PC-9 (cell line): ENCODE results near the gene GRB14. TPM values are rescaled to one million over a fixed set of nuclear protein-coding genes. Genes with fewer than 3 reads are reported as not detected.

Experiments
- BruUV-seq: library from RNA; stranded (reverse); fragments of 400-500 nt; replicated peaks from 2 replicates; lab custom pipeline; 2021; lab: Mats Ljungman, UMichigan
- CTCF ChIA-PET: fragments of 300-600 bp; sonication (Branson Sonifier 250); formaldehyde crosslinking; loops from one replicate; lab custom pipeline; 2022; ENCODE audit warnings: antibody characterized with exemption; lab: Charles Lee
- POLR2A ChIA-PET: fragments of 300-600 bp; sonication (Branson Sonifier 250); formaldehyde crosslinking; loops from one replicate; lab custom pipeline; 2022; ENCODE audit warnings: antibody characterized with exemption; ENCODE audit not compliant: unreplicated experiment; lab: Charles Lee
- DNase-seq, 2 experiments: peaks; one replicate each; pipeline versions ENCODE4 v3.0.0 to v3.0.0-alpha.2; 2015 to 2022; ENCODE audit warnings: mixed read lengths in 1 of 2
- H2AFZ ChIP-seq: fragments of 200-600 bp; sonication (generic); 2 replicates; pipeline ENCODE4 v1.8.1; 2017; ENCODE audit warnings: antibody characterized with exemption
- H3F3A ChIP-seq: fragments of 200-600 bp; sonication (generic); 2 replicates; pipeline ENCODE4 v1.8.1; 2017; ENCODE audit warnings: antibody characterized with exemption, mild to moderate bottlenecking, low read depth; ENCODE audit not compliant: insufficient read depth
- H3K27ac ChIP-seq: fragments of 200-600 bp; sonication (generic); 2 replicates; pipeline ENCODE4 v1.6.1; 2016; ENCODE audit warnings: mixed run types
- H3K27me3 ChIP-seq: fragments of 200-600 bp; sonication (generic); 2 replicates; pipeline ENCODE4 v1.6.1; 2016; ENCODE audit warnings: low read depth, mixed run types; ENCODE audit not compliant: insufficient read depth
- H3K36me3 ChIP-seq: fragments of 200-600 bp; sonication (generic); 2 replicates; pipeline ENCODE4 v1.6.1; 2016; ENCODE audit warnings: low read depth, mixed run types
- H3K4me1 ChIP-seq: fragments of 200-600 bp; sonication (generic); replicated peaks from 2 replicates; pipeline ENCODE4 v1.6.1; 2016; ENCODE audit warnings: mixed run types; ENCODE audit not compliant: insufficient read depth
- H3K4me2 ChIP-seq: fragments of 200-600 bp; sonication (generic); 2 replicates; pipeline ENCODE4 v1.6.1; 2017; ENCODE audit warnings: mixed run types
- H3K4me3 ChIP-seq: fragments of 200-600 bp; sonication (generic); 2 replicates; pipeline ENCODE4 v1.6.1; 2016; ENCODE audit warnings: mixed run types
- H3K79me2 ChIP-seq: fragments of 200-600 bp; sonication (generic); 2 replicates; pipeline ENCODE4 v1.6.1; 2017; ENCODE audit warnings: low read depth, mixed run types
- H3K9me2 ChIP-seq: fragments of 200-600 bp; sonication (generic); 2 replicates; pipeline ENCODE4 v1.8.1; 2017; ENCODE audit warnings: mild to moderate bottlenecking; ENCODE audit not compliant: insufficient read depth
- H3K9me3 ChIP-seq: fragments of 200-600 bp; sonication (generic); 2 replicates; pipeline ENCODE4 v1.8.1; 2016; ENCODE audit warnings: low read depth; ENCODE audit not compliant: insufficient read depth
- H4K20me1 ChIP-seq: fragments of 200-600 bp; sonication (generic); 2 replicates; pipeline ENCODE4 v1.8.1; 2017; ENCODE audit not compliant: insufficient read depth
- EZH2 ChIP-seq: fragments of 200-600 bp; sonication (generic); IDR thresholded peaks from 2 replicates; pipeline ENCODE4 v1.8.0; 2017; ENCODE audit warnings: antibody characterized with exemption, low read depth
- intact Hi-C: fragments of 100-400 bp; cut with micrococcal nuclease; formaldehyde crosslinking; loops from one replicate; pipeline ENCODE4 v1.10.0; 2022; ENCODE audit not compliant: unreplicated experiment
- total RNA-seq: library from RNA; stranded (reverse); gene quantifications from 2 replicates; pipeline ENCODE4 v1.2.3, GENCODE V29; 2021
- TF ChIP-seq, protein P1 (sequence below): fragments of 200-600 bp; sonication (generic); conservative IDR thresholded peaks from 2 replicates; pipeline ENCODE4 v1.6.1; 2017; ENCODE audit warnings: mixed run types, antibody characterized with exemption, mild to moderate bottlenecking, moderate library complexity

The GRB14 gene
- total RNA-seq, 1 experiment from 2014 or later, result 3.4 TPM

DNA sequence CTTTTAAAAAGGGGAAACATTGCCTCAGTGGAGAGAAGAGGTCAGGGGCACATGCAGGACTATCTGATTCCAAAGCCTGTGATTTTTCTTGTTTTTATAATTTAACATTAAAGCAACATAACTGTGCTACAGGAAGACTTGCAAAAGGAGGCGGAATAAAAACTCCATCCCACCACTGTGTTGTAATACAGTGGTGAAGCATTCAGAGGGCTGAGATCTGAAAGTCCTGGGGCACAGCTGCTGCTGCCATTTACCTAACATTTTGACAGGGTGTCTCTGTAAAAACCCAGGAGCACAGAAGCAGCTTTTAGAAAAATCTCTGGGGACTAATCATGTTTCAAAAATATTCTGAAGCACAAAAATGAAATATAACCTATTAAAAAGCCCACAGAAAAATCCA is 97.6 kb downstream of the GRB14 start:
- no peak for DNase-seq
- ChIA-PET POLR2A (no interaction called here), CTCF (no interaction called here)
- Histone ChIP-seq H3K79me2 (no peaks in the 10 kb centered on the region), H3K4me3 (no peak overlapping the region), H3F3A (no peaks in the 10 kb centered on the region), H2AFZ (no peak overlapping the region), H3K9me3 (no peaks in the 10 kb centered on the region), H4K20me1 (no peaks in the 10 kb centered on the region), H3K27me3 (no peaks in the 10 kb centered on the region), H3K4me1 (no peaks in the 10 kb centered on the region), H3K36me3 (no peaks in the 10 kb centered on the region), H3K4me2 (no peak overlapping the region), H3K27ac (no peak overlapping the region), H3K9me2 (no peaks in the 10 kb centered on the region)
- BruUV-seq, result no TSS peak
- TF ChIP-seq, protein P1, sequence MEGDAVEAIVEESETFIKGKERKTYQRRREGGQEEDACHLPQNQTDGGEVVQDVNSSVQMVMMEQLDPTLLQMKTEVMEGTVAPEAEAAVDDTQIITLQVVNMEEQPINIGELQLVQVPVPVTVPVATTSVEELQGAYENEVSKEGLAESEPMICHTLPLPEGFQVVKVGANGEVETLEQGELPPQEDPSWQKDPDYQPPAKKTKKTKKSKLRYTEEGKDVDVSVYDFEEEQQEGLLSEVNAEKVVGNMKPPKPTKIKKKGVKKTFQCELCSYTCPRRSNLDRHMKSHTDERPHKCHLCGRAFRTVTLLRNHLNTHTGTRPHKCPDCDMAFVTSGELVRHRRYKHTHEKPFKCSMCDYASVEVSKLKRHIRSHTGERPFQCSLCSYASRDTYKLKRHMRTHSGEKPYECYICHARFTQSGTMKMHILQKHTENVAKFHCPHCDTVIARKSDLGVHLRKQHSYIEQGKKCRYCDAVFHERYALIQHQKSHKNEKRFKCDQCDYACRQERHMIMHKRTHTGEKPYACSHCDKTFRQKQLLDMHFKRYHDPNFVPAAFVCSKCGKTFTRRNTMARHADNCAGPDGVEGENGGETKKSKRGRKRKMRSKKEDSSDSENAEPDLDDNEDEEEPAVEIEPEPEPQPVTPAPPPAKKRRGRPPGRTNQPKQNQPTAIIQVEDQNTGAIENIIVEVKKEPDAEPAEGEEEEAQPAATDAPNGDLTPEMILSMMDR, result no peak
- no peak for TF ChIP-seq EZH2
- intact Hi-C loops, result no loop called here

DNA sequence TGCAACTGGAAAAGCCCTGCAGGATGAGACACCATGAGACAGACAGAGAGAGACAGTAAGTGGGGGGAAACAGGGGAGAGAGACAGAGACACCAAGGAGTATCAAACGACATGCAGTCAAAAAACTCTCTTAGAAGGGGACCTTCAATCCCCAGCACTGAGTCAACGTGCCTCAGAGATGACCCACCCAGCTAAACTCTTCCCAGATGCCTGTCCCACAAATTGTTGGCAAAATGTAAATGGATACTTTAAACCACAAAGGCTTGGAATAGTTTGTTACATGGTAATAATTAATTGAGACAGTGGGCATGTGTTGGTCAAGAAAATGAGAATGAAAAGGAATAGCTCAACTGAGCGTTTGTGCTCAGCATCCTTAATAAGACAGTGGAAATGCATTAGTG is 98.3 kb downstream of the GRB14 start:
- Histone ChIP-seq H3K4me3 (no peak overlapping the region), H3K4me1 (no peaks in the 10 kb centered on the region), H3K27ac (no peak overlapping the region), H2AFZ (no peak overlapping the region), H3K9me3 (no peaks in the 10 kb centered on the region), H3K36me3 (no peaks in the 10 kb centered on the region), H3K27me3 (no peaks in the 10 kb centered on the region), H3F3A (no peaks in the 10 kb centered on the region), H3K4me2 (no peak overlapping the region), H3K9me2 (no peaks in the 10 kb centered on the region), H4K20me1 (no peaks in the 10 kb centered on the region), H3K79me2 (no peaks in the 10 kb centered on the region)
- intact Hi-C loops, result no loop called here
- ChIA-PET CTCF (interaction anchor here (0.7 kb wide), 1 partner anchor 116 kb away, joined by 3 read pairs; no protein-coding TSS in a partner anchor), POLR2A (no interaction called here)
- no peak for DNase-seq
- TF ChIP-seq, protein P1, result no peak
- TF ChIP-seq EZH2, result no peak
- BruUV-seq, result no TSS peak

DNA sequence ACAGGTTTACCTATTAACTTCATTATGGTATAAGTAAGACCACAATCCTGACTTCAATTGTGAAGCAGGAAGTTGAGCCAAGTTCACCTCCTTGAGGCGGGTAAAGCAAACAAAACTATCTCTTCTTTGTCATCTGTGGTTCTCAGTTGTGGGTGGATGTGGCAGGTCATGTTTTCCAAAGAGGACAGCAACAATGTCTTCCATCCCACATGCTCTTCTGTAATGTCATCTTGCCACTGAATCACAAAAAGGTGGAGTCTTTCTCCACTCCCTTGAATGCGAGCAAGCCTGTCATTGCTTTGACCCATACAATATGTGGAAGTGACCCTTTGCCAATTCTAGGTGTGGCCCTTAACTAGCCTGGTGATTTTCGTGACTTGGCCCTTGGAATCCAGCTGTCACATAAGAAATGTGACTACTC is 98.7 kb downstream of the GRB14 start:
- no peaks in the 10 kb centered on the region for H3K4me1 ChIP-seq

More for the DNA sequence above, 98.7 kb downstream of the GRB14 start:
- Histone ChIP-seq H3K36me3 (no peaks in the 10 kb centered on the region), H3F3A (no peaks in the 10 kb centered on the region), H2AFZ (no peak overlapping the region), H3K27ac (no peak overlapping the region), H3K4me3 (no peak overlapping the region), H3K9me3 (no peaks in the 10 kb centered on the region), H3K9me2 (no peaks in the 10 kb centered on the region), H3K4me2 (no peak overlapping the region), H4K20me1 (no peaks in the 10 kb centered on the region), H3K79me2 (no peaks in the 10 kb centered on the region), H3K27me3 (no peaks in the 10 kb centered on the region)
- POLR2A ChIA-PET, result no interaction called here
- DNase-seq, result no peak
- CTCF ChIA-PET, result interaction anchor here (0.7 kb wide), 1 partner anchor 115 kb away, joined by 3 read pairs; no protein-coding TSS in a partner anchor
- intact Hi-C loops, result no loop called here
- TF ChIP-seq EZH2, result no peak
- TF ChIP-seq, protein P1, result no peak
- no TSS peak for BruUV-seq
